HepG2 (cell line): Measurements from ENCODE around the gene SKIC2. TPM values are rescaled to one million over a fixed set of nuclear protein-coding genes. Genes with fewer than 3 reads are reported as not detected.

ENCODE experiments used
- DRAP1 ChIP-seq: IDR thresholded peaks from 2 replicates; pipeline ENCODE4 v1.6.1; 2016; ENCODE audit warnings: missing genetic modification reagents, missing compliant biosample characterization
- HNRNPH1 ChIP-seq: fragments of 200-400 bp; formaldehyde crosslinking; optimal IDR thresholded peaks from 2 replicates; pipeline ENCODE3; 2017; ENCODE audit warnings: mild to moderate bottlenecking, low read depth, low read length
- MAFK ChIP-seq, 2 experiments: IDR thresholded peaks in 1 of 2; conservative IDR thresholded peaks in 1 of 2; 2 replicates each; pipeline ENCODE4 v1.6.1; 2011; ENCODE audit warnings: improper control_type of control experiment in 2 of 2, low read length in 2 of 2
- PAWR ChIP-seq: sonication (generic); formaldehyde crosslinking; IDR thresholded peaks from 2 replicates; pipeline ENCODE4 v1.4.0; 2020; ENCODE audit warnings: missing genetic modification reagents, mild to moderate bottlenecking, borderline replicate concordance
- REPIN1 ChIP-seq: sonication (generic); formaldehyde crosslinking; IDR thresholded peaks from 2 replicates; pipeline ENCODE4 v1.8.0; 2022; ENCODE audit warnings: missing genetic modification reagents, low read depth, mild to moderate bottlenecking, borderline replicate concordance
- SMARCC2 ChIP-seq: fragments of 450-650 bp; IDR thresholded peaks from 2 replicates; pipeline ENCODE4 v1.6.1; 2017; ENCODE audit warnings: antibody characterized with exemption, mild to moderate bottlenecking
- SNRNP70 ChIP-seq: fragments of 200-400 bp; formaldehyde crosslinking; IDR thresholded peaks from 2 replicates; pipeline ENCODE4 v1.6.1; 2017; ENCODE audit warnings: mild to moderate bottlenecking, low read depth, low read length, moderate library complexity
- SOX6 ChIP-seq, 2 experiments: fragments of 450-650 bp in 1 of 2; sonication (generic) in 1 of 2; formaldehyde crosslinking in 1 of 2; IDR thresholded peaks; 2 replicates each; pipeline versions ENCODE4 v1.4.0 to v1.6.1; 2017 to 2020; ENCODE audit warnings: antibody characterized with exemption in 1 of 2, mild to moderate bottlenecking in 1 of 2, missing genetic modification reagents in 1 of 2
- ZNF281 ChIP-seq: sonication (generic); formaldehyde crosslinking; IDR thresholded peaks from 2 replicates; pipeline ENCODE4 v1.4.0; 2020; ENCODE audit warnings: missing genetic modification reagents, borderline replicate concordance
- ZSCAN20 ChIP-seq: sonication (generic); formaldehyde crosslinking; IDR thresholded peaks from 2 replicates; pipeline ENCODE4 v1.4.0; 2020; ENCODE audit warnings: missing genetic modification reagents, mild to moderate bottlenecking, borderline replicate concordance
- polyA plus RNA-seq, 8 experiments: library from polyadenylated mRNA; depleted of rRNA in 3 of 8; stranded (reverse) in 7 of 8; unstranded in 1 of 8; fragments of >200 nt; fragmentation: Illumina TruSeq in 4 of 8; extraction: Trizol in 4 of 8; gene quantifications; 2 replicates each; pipeline versions ENCODE4 v1.2.1 to v1.2.3, GENCODE V29; 2011 to 2016; ENCODE audit warnings: low read depth in 4 of 8, missing spikeins in 1 of 8, mixed read lengths in 1 of 8; ENCODE audit not compliant: insufficient read depth in 1 of 8
- total RNA-seq, 5 experiments: library from RNA; depleted of rRNA; stranded (reverse); fragments of >200 nt; fragmentation: Illumina TruSeq; extraction: Trizol; gene quantifications; 2 replicates each; pipeline ENCODE4 v1.2.3, GENCODE V29; 2016; ENCODE audit warnings: low read depth in 1 of 5
- TF ChIP-seq, protein P1 (sequence below): IDR thresholded peaks from 2 replicates; pipeline ENCODE4 v1.6.1; 2016; ENCODE audit warnings: low read depth, missing genetic modification reagents, missing compliant biosample characterization
- TF ChIP-seq, protein P2 (sequence below): sonication (generic); formaldehyde crosslinking; IDR thresholded peaks from 2 replicates; pipeline ENCODE4 v1.5.0; 2020; ENCODE audit warnings: mild to moderate bottlenecking, missing genetic modification reagents
- TF ChIP-seq, protein P3 (sequence below): sonication (generic); formaldehyde crosslinking; IDR thresholded peaks from 2 replicates; pipeline ENCODE4 v1.9.0; 2021; ENCODE audit warnings: missing genetic modification reagents, borderline replicate concordance

SKIC2 gene
- total and polyA plus RNA-seq, 2 of the 13 experiments (the other 11 are each of a cell fraction or from before 2014, with no cell fraction given), result 67.1 to 68.4 TPM

DNA sequence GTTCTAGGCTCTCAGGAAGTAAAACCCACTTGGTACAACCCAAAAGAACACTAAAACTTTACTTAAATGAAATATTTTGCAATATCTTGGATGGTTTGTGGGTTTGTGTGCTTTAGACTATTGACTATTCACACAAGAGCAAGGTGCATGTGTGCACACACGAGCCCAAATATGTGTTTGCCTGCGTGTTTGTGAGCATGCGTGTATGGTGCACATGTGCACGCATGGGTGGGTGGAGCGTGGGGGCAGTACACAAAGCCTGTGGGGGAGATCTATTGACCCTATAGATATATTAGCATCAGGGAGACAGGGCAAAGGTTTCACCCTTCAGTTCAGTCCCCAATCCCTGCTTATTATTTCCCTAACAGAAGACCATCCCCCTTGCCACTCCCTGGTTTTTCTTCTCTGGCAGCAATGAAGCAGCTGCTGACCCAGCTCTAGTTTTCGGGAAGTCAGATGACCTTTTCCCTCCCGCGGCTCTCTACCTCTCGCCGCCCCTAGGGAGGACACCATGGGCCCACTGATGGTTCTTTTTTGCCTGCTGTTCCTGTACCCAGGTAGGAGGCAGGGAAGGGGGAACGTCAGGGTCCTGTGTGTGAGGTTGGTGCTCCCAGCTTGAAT is 31.6 kb upstream of the SKIC2 start, which contains the start of gene C2 (continued):
- TF ChIP-seq, protein P1, sequence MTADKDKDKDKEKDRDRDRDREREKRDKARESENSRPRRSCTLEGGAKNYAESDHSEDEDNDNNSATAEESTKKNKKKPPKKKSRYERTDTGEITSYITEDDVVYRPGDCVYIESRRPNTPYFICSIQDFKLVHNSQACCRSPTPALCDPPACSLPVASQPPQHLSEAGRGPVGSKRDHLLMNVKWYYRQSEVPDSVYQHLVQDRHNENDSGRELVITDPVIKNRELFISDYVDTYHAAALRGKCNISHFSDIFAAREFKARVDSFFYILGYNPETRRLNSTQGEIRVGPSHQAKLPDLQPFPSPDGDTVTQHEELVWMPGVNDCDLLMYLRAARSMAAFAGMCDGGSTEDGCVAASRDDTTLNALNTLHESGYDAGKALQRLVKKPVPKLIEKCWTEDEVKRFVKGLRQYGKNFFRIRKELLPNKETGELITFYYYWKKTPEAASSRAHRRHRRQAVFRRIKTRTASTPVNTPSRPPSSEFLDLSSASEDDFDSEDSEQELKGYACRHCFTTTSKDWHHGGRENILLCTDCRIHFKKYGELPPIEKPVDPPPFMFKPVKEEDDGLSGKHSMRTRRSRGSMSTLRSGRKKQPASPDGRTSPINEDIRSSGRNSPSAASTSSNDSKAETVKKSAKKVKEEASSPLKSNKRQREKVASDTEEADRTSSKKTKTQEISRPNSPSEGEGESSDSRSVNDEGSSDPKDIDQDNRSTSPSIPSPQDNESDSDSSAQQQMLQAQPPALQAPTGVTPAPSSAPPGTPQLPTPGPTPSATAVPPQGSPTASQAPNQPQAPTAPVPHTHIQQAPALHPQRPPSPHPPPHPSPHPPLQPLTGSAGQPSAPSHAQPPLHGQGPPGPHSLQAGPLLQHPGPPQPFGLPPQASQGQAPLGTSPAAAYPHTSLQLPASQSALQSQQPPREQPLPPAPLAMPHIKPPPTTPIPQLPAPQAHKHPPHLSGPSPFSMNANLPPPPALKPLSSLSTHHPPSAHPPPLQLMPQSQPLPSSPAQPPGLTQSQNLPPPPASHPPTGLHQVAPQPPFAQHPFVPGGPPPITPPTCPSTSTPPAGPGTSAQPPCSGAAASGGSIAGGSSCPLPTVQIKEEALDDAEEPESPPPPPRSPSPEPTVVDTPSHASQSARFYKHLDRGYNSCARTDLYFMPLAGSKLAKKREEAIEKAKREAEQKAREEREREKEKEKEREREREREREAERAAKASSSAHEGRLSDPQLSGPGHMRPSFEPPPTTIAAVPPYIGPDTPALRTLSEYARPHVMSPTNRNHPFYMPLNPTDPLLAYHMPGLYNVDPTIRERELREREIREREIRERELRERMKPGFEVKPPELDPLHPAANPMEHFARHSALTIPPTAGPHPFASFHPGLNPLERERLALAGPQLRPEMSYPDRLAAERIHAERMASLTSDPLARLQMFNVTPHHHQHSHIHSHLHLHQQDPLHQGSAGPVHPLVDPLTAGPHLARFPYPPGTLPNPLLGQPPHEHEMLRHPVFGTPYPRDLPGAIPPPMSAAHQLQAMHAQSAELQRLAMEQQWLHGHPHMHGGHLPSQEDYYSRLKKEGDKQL (CRISPR knock-in tag), result peak; percentile 83
- TF ChIP-seq, protein P2, sequence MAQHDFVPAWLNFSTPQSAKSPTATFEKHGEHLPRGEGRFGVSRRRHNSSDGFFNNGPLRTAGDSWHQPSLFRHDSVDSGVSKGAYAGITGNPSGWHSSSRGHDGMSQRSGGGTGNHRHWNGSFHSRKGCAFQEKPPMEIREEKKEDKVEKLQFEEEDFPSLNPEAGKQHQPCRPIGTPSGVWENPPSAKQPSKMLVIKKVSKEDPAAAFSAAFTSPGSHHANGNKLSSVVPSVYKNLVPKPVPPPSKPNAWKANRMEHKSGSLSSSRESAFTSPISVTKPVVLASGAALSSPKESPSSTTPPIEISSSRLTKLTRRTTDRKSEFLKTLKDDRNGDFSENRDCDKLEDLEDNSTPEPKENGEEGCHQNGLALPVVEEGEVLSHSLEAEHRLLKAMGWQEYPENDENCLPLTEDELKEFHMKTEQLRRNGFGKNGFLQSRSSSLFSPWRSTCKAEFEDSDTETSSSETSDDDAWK (CRISPR knock-in tag), result no peak
- TF ChIP-seq REPIN1 (CRISPR knock-in tag) (peak; percentile 94), HNRNPH1 (peak; percentile 15), SNRNP70 (no peak), MAFK (conservative IDR thresholded peaks at IDR 0.05 in 1 of 2, IDR thresholded peaks at IDR 0.05 in 1 of 2; ENCODE audit: low read length in 2 of 2) (no peak; a peak in 1 of 4 replicates), SMARCC2 (0 out of 2 replicates have a peak, but pooled peaks have one; percentile 29), DRAP1 (CRISPR knock-in tag) (peak; percentile 77; the same call in 1 of the 2 replicates), ZNF281 (peak; percentile 91), ZSCAN20 (CRISPR knock-in tag) (no peak), SOX6 (IDR thresholded peaks at IDR 0.05) (no peak), SOX6 (CRISPR knock-in tag; IDR thresholded peaks at IDR 0.05) (peak; percentile 91), PAWR (CRISPR knock-in tag) (no peak)
- TF ChIP-seq, protein P3, sequence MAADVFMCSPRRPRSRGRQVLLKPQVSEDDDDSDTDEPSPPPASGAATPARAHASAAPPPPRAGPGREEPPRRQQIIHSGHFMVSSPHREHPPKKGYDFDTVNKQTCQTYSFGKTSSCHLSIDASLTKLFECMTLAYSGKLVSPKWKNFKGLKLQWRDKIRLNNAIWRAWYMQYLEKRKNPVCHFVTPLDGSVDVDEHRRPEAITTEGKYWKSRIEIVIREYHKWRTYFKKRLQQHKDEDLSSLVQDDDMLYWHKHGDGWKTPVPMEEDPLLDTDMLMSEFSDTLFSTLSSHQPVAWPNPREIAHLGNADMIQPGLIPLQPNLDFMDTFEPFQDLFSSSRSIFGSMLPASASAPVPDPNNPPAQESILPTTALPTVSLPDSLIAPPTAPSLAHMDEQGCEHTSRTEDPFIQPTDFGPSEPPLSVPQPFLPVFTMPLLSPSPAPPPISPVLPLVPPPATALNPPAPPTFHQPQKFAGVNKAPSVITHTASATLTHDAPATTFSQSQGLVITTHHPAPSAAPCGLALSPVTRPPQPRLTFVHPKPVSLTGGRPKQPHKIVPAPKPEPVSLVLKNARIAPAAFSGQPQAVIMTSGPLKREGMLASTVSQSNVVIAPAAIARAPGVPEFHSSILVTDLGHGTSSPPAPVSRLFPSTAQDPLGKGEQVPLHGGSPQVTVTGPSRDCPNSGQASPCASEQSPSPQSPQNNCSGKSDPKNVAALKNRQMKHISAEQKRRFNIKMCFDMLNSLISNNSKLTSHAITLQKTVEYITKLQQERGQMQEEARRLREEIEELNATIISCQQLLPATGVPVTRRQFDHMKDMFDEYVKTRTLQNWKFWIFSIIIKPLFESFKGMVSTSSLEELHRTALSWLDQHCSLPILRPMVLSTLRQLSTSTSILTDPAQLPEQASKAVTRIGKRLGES (CRISPR knock-in tag), result peak; percentile 34; the same call in 1 of the 2 replicates
